ENCODE measurements around the gene PRR22. TPM values are rescaled to one million over a fixed set of nuclear protein-coding genes. Genes with fewer than 3 reads are reported as not detected.

Gene PRR22
- total RNA-seq, 2 experiments from 2014 or later: 8.5 to 9.9 TPM

DNA sequence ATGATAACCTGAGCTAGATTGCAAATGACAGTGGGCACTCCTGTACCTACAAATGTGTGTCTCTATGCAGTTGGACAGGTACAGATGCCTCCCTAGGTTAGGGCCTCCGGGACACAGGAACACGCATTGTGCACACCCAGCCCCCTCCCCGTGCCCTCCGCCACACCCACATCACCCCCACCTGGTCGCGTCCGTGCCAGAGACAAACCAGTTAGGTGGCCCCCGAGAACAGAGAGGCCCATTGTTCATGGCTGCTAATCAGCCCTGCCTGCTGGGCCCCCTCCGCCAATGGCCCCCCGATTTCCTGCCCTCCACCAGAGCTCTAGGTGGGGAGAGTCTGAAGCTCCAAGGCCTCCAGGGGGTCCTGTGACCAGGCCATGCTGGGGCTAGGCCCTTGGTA, 34.0 kb upstream of the PRR22 start:
- CTCF ChIA-PET: no interaction called here

DNA sequence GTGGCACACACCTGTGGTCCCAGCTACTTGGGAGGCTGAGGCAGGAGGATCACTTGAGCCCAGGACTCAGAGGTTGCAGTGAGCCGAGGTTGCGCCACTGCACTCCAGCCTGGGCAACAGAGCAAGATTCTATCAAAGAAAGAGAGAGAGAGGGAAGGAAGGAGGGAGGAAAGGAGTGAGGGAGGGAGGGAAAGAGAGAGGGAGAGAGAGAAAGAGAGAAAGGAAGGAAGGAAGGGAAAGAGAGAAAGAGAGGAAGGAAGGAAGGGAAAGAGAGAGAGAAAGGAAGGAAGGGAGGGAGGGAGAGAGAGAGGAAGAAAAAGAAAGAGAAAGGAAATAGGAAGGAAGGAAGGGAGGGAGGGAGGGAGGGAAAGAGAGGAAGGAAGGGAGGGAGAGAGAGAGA, 32.7 kb upstream of the PRR22 start:
- POLR2A ChIA-PET: no interaction called here
- CTCF ChIA-PET: no interaction called here

More for the DNA sequence above, 34.0 kb upstream of the PRR22 start:
- POLR2A ChIA-PET: no interaction called here

DNA sequence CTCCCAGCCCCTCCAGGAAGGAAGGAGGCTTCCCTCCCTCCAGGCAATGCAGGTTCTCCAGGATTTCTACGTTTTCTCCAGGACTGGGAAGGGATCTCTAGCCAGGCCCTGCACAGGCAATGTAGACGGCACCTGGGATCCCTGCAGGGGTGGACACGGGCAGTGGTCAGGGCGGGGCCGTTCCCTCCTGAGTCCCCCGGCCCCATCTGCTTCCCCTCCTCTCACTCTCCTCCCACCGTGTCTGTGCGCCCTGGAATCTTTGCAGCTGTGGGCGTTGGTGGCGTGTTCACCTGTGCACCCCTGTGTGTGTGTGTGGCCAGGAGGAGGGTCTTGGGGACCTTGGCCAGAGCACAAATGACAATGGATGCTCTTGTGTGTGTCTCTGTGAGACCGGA, 30.3 kb upstream of the PRR22 start:
- CTCF ChIA-PET: no interaction called here

DNA sequence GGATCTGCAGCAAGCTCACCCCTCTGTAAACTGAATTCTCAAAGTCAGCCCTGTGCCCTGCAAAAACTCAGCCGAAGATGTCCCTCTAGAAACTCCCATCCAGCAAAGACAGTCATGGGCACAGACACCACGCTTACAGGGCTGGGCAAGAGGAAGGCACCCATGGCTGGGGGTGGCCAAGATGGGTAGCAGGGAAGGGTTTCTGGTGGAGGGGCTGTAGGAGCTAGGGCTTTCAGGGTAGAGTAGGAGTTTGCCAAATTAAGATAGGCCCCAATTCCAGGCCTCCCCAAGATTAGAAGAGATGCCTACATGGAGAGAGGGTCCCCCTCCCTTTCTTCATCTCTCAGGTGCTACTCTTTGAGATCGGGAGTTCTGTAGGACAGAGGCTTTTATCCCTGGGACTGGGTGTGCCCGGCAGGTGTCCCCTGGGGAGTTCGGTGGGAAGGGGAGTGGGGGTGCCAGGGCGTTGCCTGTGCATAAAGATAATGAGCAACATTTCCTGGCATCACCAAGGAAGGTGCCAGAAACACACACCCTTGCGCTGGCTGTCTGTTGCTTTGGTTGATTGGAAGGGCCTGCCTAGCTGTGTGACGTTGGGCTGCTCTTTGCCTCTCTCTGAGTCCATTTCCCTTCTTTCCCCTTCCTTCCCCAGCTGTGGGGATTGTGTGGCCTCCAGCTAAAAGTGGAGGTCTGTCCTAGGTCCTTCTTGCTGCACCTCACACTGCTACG, 29.7 kb upstream of the PRR22 start:
- POLR2A ChIA-PET: no interaction called here
- CTCF ChIA-PET: interaction anchor here (1.0 kb wide), 1 partner anchor 10 kb away, joined by 3 read pairs; no protein-coding TSS in a partner anchor

More for the DNA sequence above, 30.3 kb upstream of the PRR22 start:
- POLR2A ChIA-PET: no interaction called here

DNA sequence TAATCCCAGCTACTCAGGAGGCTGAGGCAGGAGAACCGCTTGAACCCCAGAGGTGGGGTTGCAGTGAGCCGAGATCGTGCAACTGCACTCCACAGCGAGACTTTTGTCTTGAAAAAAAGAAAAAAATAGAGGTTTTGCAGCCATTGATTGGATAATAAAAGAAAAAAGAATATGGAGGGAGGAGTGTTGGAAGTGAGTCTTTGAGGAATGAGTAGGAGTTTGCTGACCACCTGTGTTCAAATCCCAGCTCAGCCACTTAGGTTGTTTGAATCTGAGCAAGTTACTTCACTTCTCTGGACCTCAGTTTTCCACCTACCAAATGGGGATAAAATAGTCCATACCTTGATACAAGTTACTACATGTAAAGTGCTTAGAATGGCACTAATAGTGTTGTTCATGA, 26.6 kb upstream of the PRR22 start:
- POLR2A ChIA-PET: no interaction called here
- CTCF ChIA-PET: no interaction called here

DNA sequence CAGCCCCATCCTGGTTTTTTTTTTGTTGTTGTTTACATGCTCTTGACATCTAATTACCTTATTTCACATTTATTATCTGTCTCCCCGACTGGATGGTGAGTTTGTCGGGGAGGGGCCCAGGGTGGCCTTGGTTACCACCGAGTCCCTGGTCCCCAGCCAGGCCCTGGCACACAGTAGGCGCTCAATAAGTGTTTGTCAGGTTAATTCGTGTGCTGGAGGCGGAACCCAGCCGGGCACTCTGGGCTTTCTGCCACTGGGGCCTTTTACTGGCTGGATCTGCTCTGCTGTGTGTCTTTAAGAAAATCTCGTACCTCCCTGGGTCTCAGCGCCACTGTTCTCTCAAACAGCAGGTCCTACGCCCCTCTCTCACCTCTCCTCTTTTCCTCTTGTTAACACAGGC, 24.9 kb upstream of the PRR22 start:
- POLR2A ChIA-PET: interaction anchor here (0.6 kb wide), 1 partner anchor 41 kb away, joined by 3 read pairs; no protein-coding TSS in a partner anchor
- CTCF ChIA-PET: no interaction called here

DNA sequence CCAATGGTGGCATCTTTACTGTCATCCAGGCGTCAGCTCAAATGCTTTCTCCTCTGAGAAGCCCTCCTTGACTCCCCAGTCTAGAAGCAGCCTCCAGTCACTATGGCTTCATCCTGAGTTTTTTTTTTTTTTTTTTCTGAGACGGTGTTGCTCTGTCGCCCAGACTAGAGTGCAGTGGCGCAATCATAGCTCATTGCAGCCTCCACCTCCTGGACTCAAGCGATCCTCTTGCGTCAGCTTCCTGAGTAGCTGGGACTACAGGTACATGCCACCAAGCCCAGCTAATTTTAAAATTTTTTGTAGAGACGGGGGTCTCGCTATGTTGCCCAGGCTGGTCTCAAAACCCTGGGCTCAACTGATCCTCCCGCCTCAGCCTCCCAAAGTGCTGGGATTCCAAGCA, 24.5 kb upstream of the PRR22 start:
- CTCF ChIA-PET: interaction anchor here (0.5 to 0.7 kb wide), 3 partner anchors 11 to 386 kb away, joined by 3 read pairs; no protein-coding TSS in a partner anchor
- POLR2A ChIA-PET: interaction anchor here (0.6 kb wide), 1 partner anchor 41 kb away, joined by 3 read pairs; no protein-coding TSS in a partner anchor

DNA sequence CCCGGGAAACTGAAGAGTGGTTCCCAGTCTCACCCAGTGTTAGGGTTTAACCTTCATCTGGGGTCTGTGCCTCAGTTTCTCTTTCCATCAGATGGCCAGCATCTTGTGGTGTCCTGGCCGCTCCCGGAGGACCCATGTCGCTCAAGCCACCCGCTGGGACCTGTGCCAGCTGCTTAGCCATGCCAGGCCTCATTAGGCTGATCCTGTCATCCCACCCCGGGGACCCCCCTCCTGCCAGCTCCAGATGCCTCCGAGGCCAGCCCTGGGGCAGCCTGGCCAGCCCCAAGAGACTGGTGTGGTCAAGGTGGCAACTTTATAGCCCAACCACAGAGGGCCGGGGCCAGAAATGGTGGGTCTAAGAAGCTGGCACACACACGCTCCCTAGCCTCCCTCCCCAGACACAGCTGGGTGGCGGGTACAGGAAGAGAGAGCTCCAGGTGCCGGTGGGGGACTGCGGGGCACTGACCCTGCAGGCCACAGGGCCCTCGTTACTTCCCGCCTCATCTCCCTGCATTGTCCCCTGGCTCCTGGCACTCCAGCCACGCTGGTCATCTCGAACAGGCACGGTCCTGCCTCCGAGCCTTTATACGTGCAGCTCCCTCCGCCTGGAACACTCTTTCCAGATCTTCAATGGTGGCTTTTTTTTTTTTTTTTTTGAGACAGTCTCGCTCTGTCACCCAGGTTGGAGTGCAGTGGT, 23.7 kb upstream of the PRR22 start:
- CTCF ChIA-PET: interaction anchor here (0.5 to 0.7 kb wide), 3 partner anchors 11 to 387 kb away, joined by 3 read pairs; no protein-coding TSS in a partner anchor
- POLR2A ChIA-PET: no interaction called here

DNA sequence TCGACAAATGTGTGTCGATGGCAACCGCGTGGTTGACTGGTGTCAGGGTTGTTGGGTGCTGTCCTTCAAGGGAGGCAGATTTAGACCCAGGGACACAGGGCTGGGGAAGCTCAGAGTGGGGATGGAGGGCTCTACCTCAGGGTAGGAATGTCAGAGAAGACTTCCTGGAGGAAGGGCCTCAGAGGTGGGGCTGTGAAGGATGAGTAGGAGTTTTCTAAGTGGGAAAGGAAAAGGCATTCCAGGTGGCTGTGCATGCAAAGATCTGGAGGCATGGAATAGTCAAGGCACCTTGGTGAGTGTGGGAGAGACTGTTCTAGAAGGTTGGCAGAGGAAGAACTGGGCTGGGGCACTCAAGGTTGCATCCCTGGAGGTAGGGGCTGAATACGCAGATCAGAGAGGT, 22.4 kb upstream of the PRR22 start:
- POLR2A ChIA-PET: no interaction called here
- CTCF ChIA-PET: interaction anchor here (2.1 kb wide), 1 partner anchor 215 kb away, joined by 8 read pairs; no protein-coding TSS in a partner anchor

DNA sequence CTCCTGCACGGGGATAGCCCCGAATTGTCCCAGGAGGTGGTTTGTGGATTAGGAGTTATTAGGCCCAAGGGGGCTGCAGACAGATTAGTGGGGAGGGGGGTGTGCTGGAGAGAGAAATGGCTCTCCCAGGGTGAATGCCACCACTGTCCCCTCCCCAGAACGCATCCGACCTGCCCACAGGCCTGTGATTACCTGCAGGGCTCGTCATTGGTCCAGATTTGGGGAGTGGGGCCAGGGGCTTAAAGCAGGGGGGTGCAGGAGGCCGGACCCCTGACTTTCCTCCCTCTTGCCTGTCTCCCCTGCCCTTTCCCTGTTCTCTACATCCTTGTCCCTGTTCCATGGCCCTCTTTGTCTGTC, 21.6 kb upstream of the PRR22 start:
- CTCF ChIA-PET: interaction anchor here (0.7 to 2.1 kb wide), 2 partner anchors 216 to 413 kb away, joined by 3 to 8 read pairs; no protein-coding TSS in a partner anchor
- POLR2A ChIA-PET: no interaction called here

DNA sequence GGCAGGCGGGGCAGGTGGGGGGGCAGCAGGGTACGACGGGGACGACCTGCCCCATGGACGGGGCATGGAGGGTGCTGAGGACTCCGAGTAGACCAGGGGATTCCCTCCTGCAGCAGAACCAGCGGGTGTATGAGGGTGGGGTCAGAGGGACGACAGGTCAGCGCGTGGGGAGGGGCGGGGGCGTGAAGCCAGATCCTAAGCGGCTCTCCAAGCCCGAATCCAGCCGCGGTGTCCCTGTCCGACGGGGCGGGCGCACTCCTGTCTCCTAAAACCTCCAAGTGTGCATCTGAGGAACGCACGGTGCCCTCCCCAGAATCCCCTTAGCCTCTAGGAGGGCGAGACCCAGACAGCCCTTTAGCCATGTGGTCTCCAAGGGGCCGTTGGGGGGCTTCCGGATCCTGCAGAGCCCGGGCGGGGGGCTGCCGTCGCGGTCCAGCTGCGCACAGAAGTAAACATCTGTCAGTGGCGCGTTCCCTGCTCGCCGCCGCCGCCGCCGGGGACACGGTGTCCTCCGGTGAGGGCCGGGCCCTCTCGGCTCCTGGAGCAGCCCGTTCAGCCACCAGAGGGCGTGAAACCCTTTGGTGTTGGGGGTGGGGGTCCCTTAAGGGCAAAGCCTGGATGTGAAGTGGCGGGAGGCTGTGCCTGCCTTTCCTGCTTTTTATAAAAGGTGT, 21.1 kb upstream of the PRR22 start:
- ChIA-PET CTCF (interaction anchor here (0.7 to 2.1 kb wide), 2 partner anchors 217 to 413 kb away, joined by 3 to 8 read pairs; no protein-coding TSS in a partner anchor), POLR2A (no interaction called here)

DNA sequence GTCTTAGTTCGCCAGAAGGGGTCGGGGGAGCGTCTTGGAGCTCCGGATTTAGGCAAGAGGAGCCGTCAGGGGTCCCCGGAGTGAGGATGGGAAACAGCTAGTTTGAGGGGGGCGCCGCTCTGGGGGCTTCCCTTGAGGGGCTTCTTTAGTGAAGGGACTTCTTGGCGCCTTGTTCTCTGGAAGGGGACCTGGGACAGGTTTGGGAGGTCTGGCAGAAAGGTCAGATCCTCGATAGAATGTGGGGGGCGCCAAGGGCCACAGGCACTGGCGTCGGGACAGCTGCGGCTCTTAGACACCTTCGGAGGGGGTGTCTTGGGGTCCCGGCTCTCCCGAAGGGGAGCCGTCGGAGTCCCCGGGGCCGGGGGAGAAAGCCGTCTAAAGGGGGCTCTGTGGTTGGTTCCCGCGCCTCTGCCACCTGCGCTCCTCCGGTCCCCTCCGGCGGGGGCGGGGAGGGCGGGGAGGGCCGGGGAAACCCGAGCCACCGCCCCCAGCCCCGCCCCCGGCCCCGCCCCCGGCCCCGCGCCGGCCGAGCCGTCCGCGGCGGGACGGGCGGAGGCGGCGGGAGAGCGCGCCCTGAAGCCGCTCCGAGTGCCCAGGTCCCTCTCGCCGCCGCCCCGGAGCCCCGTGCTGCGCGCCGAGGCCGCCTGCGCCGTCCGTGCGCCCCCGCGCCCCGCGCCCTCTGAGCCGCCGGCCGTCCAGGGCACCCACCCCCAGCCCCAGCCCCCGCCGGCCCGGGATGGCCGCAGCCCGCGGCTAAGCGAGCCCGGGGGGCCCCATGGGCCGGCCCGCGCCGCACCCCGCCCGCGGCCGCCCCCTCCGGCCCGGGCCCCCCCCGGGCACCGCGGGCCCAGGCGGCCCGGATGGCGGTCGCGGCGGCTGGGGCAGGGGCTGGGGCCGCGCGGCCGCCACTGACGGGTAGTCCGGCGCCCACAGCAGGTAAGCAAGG, 20.2 kb upstream of the PRR22 start, which contains the start of gene NRTN:
NRTN (plus strand) TSS at position 552 of the 946 bp plus-strand sequence. CDS start 19,099 bp downstream, outside the sequence.
- ChIA-PET POLR2A (interaction anchor here (0.6 to 1.5 kb wide), 8 partner anchors 14 to 182 kb away, joined by 3 to 12 read pairs (median 4); partner anchors contain the start of genes DUS3L, NDUFA11, SAFB and SAFB2), CTCF (interaction anchor here (0.7 to 2.4 kb wide), 29 partner anchors 9 to 222 kb away, joined by 3 to 32 read pairs (median 5); partner anchors contain the start of genes CATSPERD, DUS3L, LONP1 and NDUFA11)

DNA sequence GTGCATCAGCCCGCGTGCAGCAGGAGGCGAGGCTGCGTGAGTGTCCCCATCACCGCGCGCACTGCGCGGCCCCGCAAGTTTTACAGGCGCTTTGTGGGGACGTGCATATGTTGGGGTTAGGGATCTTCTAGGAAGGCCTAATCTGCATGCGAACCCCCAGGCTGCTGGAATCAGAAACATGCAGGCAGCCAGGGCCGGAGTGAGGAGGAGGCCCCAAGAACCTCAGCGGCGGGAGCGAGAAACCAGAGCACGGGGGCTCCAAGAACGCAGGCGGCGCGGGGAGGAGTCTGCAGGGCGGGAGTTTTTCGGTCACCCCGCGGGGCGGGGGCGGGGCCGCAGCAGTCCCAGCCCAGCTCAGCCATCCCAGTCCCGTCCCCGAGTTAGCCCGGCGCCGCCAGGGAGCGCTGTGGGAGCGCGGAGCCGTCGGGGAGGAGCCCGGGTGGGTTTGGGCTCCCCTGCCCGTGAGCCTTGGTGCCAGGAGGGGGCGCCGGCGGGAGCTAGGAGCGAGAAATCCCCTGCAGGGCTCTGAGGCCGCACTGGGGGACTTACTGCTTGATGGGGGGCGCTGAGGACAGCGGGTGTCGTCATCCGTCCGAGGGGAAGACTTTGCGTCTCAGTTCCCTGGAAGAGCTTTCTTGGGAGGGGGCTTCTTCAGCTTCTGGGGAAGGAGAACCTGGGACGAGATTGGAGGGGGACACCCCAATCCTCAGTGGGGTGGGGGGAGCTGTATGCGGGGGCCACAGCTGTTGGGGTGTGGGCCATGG, 19.4 kb upstream of the PRR22 start:
- ChIA-PET CTCF (interaction anchor here (0.5 to 2.4 kb wide), 34 partner anchors 10 to 945 kb away, joined by 3 to 32 read pairs (median 4); partner anchors contain the start of genes CATSPERD, DUS3L, LONP1 and NDUFA11), POLR2A (interaction anchor here (0.6 to 1.5 kb wide), 8 partner anchors 13 to 181 kb away, joined by 3 to 12 read pairs (median 4); partner anchors contain the start of genes DUS3L, NDUFA11, SAFB and SAFB2)

DNA sequence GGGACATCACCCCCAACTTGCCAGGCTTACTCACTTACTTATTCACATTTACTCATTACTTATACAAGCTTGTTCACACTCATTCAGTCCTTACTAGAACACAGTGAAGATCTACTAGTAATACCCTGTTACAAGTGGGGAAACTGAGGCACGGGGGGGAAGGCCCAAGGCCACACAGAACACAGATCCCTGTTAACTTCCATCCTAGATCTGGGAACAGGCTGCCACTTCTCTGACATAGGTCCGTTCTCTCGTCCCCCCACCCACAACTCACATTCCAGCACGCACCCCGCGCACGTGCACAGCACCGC, 18.9 kb upstream of the PRR22 start:
- POLR2A ChIA-PET: interaction anchor here (1.3 to 1.5 kb wide), 5 partner anchors 13 to 101 kb away, joined by 3 to 12 read pairs (median 8); partner anchors contain the start of genes DUS3L, NDUFA11 and VMAC
- CTCF ChIA-PET: interaction anchor here (0.5 to 2.4 kb wide), 31 partner anchors 9 to 945 kb away, joined by 3 to 32 read pairs (median 4); partner anchors contain the start of genes CATSPERD, DUS3L, LONP1 and NDUFA11

DNA sequence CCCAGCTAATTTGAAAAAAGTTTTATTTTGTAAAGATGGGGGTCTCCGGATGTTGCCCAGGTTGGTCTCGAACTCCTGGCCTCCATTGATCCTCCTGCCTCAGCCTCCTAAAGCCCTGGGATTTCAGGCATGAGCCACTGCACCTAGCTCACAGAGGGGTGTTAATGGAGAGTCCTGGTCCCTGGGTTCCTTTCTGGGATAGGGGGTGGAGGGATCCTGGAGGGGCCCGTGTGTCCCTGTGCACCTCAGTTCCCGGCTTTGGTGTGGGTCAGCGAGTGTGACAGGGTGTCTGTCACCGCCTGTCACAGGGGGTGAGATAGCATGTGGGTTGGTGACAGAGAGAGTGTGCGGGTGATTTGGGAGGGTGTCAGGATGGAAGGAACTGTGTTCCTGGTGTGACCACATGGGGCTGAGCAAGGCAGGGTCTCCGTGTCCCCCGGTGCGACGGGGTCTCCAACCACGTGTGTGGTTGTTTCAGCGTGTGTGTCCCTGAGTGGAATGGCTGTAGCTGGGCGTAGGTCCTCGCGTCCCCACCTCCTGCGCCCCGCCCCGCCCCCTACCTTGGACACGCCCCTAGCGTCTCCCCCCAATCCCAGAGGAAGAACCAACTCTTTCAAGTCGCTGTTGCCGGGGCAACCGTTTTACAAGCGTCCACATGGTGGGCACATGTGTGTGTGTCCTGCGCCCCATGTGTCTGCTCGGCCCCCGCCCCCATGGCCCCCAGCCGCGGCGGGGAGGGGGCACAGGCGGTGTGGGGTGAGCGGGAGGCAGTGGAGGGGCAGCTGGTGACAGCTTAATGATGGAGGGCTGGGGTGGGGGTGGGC, 17.5 kb upstream of the PRR22 start:
- ChIA-PET CTCF (interaction anchor here (0.9 kb wide), 1 partner anchor 185 kb away, joined by 3 read pairs; no protein-coding TSS in a partner anchor), POLR2A (no interaction called here)

DNA sequence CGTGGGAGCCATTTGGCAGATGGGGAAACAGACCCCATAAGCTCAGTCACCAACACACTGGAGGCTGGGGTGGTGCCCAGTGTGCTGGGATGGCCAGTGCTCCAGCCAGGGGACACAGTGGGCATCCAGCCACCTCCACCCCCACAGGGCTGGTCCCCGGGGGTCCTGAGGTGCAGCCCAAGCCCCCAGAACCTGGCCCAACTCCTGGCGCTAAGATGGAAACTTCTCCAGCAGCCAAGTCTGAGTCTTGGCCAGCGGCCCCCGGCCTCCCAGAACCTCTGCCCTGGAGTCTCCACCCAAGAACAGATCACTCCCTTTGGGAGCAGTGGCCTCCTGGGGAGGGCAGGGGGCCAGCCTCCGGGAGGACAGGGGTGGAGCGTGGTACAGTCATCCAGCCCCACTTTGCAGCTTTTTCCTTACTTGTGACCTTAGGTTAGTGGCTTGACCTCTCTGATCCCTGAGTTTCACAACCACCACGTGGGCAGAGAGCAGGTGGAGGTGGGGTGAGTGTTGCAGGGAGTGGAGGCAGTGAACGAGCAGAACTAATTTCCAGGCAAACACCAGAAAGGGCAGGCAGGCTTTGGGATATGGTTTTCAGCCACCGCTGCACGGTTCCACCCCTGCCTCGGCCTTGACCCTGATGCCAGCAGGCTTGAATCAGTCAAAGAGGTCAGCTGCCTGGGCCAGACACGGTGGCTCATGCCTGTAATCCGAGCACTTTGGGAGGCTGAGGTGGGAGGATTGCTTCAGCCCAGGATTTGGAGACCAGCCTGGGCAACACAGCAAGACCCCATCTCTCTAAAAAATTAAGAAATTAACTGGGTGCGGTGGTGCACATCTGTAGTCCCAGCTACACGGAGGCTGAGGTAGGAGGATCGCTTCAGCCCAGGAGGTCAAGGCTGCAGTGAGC, 16.1 kb upstream of the PRR22 start:
- POLR2A ChIA-PET: no interaction called here
- CTCF ChIA-PET: no interaction called here
